Loucy (cell line): ENCODE data around the gene OLA1.

Experiments
- H2AFZ ChIP-seq: fragments of 200-600 bp; sonication (generic); 2 replicates; pipeline ENCODE4 v1.6.0; 2016; ENCODE audit warnings: antibody characterized with exemption, mild to moderate bottlenecking, low read length, moderate library complexity
- H3F3A ChIP-seq: fragments of 200-600 bp; 2 replicates; pipeline ENCODE4 v1.6.0; 2016; ENCODE audit warnings: antibody characterized with exemption, low read depth, mild to moderate bottlenecking
- H3K27me3 ChIP-seq: fragments of 200-600 bp; sonication (generic); 2 replicates; pipeline ENCODE4 v1.6.1; 2014; ENCODE audit warnings: low read length, mild to moderate bottlenecking; ENCODE audit not compliant: insufficient read depth, poor library complexity, severe bottlenecking
- H3K36me3 ChIP-seq: fragments of 200-600 bp; sonication (generic); 2 replicates; pipeline ENCODE4 v1.6.1; 2016; ENCODE audit warnings: low read length; ENCODE audit not compliant: insufficient read depth
- H3K4me1 ChIP-seq: fragments of 200-600 bp; sonication (generic); 2 replicates; pipeline ENCODE4 v1.5.1; 2014; ENCODE audit warnings: low read length, mild to moderate bottlenecking; ENCODE audit not compliant: insufficient read depth, poor library complexity, severe bottlenecking
- H3K4me2 ChIP-seq: fragments of 200-600 bp; sonication (generic); 2 replicates; pipeline ENCODE4 v1.6.0; 2014; ENCODE audit warnings: antibody characterized with exemption, low read length, low read depth, mild to moderate bottlenecking; ENCODE audit not compliant: poor library complexity, severe bottlenecking
- H3K4me3 ChIP-seq: fragments of 200-600 bp; sonication (generic); 2 replicates; pipeline ENCODE4 v1.5.1; 2014; ENCODE audit warnings: low read length, mild to moderate bottlenecking, mixed read lengths; ENCODE audit not compliant: poor library complexity, severe bottlenecking
- H3K79me2 ChIP-seq: fragments of 200-600 bp; sonication (generic); 2 replicates; pipeline ENCODE4 v1.6.1; 2014; ENCODE audit warnings: low read length; ENCODE audit not compliant: insufficient read depth
- H3K9ac ChIP-seq: fragments of 200-600 bp; sonication (generic); 2 replicates; pipeline ENCODE4 v1.6.0; 2014; ENCODE audit warnings: mild to moderate bottlenecking, low read depth, low read length, moderate library complexity; ENCODE audit not compliant: poor library complexity, severe bottlenecking
- H3K9me2 ChIP-seq: fragments of 200-600 bp; sonication (generic); replicated peaks from 2 replicates; pipeline ENCODE4 v1.6.1; 2016; ENCODE audit warnings: low read depth, low read length, mixed read lengths
- H3K9me3 ChIP-seq: fragments of 200-600 bp; sonication (generic); 2 replicates; pipeline ENCODE4 v1.6.1; 2014; ENCODE audit warnings: mild to moderate bottlenecking, antibody characterized with exemption, low read length, low read depth; ENCODE audit not compliant: insufficient read depth
- H4K20me1 ChIP-seq: fragments of 200-600 bp; sonication (generic); 2 replicates; pipeline ENCODE4 v1.6.0; 2014; ENCODE audit warnings: antibody characterized with exemption, low read length, mild to moderate bottlenecking; ENCODE audit not compliant: insufficient read depth, poor library complexity, severe bottlenecking
- CTCF ChIP-seq: fragments of 200-600 bp; sonication (generic); conservative IDR thresholded peaks from 2 replicates; pipeline ENCODE4 v1.5.1; 2014; ENCODE audit warnings: mild to moderate bottlenecking, antibody characterized with exemption, low read length
- EZH2phosphoT487 ChIP-seq: fragments of 200-600 bp; IDR thresholded peaks from 2 replicates; pipeline ENCODE4 v1.6.1; 2018; ENCODE audit warnings: antibody characterized with exemption, mild to moderate bottlenecking, moderate library complexity, borderline replicate concordance

OLA1 gene

GRCh38 chr2:174240097-174240496 is 8.2 kb downstream of the OLA1 start:
- H3K4me3 ChIP-seq: no peak overlapping the region
- H3K9me3 ChIP-seq: no peaks in the 10 kb centered on the region
- no peaks in the 10 kb centered on the region for H3F3A ChIP-seq
- no peak overlapping the region for H2AFZ ChIP-seq
- peaks cover 26% of the 10 kb centered on the region for H3K4me1 ChIP-seq
- peaks cover 96% of the 10 kb centered on the region for H3K79me2 ChIP-seq
- peak overlapping the region; percentile 37 for H3K4me2 ChIP-seq
- peaks cover 3% of the 10 kb centered on the region; the same call in 1 of the 2 replicates for H3K36me3 ChIP-seq
- H3K27me3 ChIP-seq: no peaks in the 10 kb centered on the region
- no peak overlapping the region for H3K9ac ChIP-seq
- peaks cover 75% of the 10 kb centered on the region for H4K20me1 ChIP-seq
- no peaks in the 10 kb centered on the region for H3K9me2 ChIP-seq
- TF ChIP-seq EZH2phosphoT487 (no peak), CTCF (no peak)

DNA sequence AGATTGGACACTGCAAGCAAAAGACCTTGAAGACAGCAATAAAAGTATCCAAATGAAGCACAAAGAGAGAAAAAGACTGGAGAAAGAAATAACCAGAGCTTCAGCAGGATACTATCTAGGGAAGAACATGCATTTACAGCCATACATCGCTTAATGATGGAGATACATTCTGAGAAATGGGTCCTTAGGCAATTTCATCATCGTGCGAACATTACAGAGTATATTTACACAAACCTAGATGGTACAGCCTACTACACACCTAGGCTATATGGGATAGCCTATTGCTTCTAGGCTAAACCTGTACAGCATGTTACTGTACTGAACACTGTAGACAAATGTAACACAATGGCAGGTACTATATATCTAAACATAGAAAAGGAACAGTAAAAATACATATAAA is 11.9 kb downstream of the OLA1 start:
- peaks cover 95% of the 10 kb centered on the region for H3K79me2 ChIP-seq
- no peak overlapping the region for H2AFZ ChIP-seq
- H4K20me1 ChIP-seq: peaks cover 84% of the 10 kb centered on the region
- H3K27me3 ChIP-seq: no peaks in the 10 kb centered on the region
- H3K4me1 ChIP-seq: peaks cover 32% of the 10 kb centered on the region
- no peak overlapping the region for H3K9ac ChIP-seq
- H3K9me2 ChIP-seq: no peaks in the 10 kb centered on the region
- H3K9me3 ChIP-seq: no peaks in the 10 kb centered on the region
- no peak overlapping the region for H3K4me3 ChIP-seq
- no peak overlapping the region for H3K4me2 ChIP-seq
- no peaks in the 10 kb centered on the region for H3K36me3 ChIP-seq
- TF ChIP-seq EZH2phosphoT487: no peak
- TF ChIP-seq CTCF: no peak
- H3F3A ChIP-seq: no peaks in the 10 kb centered on the region

DNA sequence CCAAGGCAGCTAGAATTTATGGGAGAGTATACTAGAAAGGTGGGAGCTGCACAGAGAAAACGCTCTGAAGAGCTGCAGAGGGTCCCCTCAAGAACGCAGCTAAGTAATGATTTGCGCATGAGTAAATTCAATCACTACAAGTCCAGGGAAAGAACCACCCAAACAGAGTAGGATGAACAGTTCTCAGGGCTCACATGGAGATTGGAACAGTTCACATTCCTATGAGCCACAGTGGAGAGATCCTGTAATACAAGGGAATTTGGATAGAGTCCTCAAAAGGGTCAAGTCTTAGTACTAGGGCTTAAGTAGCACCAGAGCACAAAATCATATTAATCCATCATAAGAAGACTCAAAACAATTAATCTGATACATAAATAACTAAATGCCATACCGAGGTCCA is 12.7 kb downstream of the OLA1 start:
- Histone ChIP-seq H2AFZ (no peak overlapping the region), H3K4me3 (no peak overlapping the region), H3K9ac (no peak overlapping the region), H3K9me2 (no peaks in the 10 kb centered on the region), H3K9me3 (no peaks in the 10 kb centered on the region), H3K79me2 (peaks cover 95% of the 10 kb centered on the region), H4K20me1 (peaks cover 80% of the 10 kb centered on the region), H3F3A (no peaks in the 10 kb centered on the region), H3K4me1 (peaks cover 32% of the 10 kb centered on the region), H3K27me3 (no peaks in the 10 kb centered on the region), H3K36me3 (no peaks in the 10 kb centered on the region), H3K4me2 (peak overlapping the region; percentile 58)
- TF ChIP-seq EZH2phosphoT487: no peak

GRCh38 chr2:174233771-174234275 is 14.5 kb downstream of the OLA1 start:
- Histone ChIP-seq H4K20me1 (peaks cover 69% of the 10 kb centered on the region), H3K9ac (no peak overlapping the region), H3K9me2 (no peaks in the 10 kb centered on the region), H3K4me3 (peak overlapping the region; percentile 20), H3K4me2 (peak overlapping the region; percentile 58), H3K4me1 (peaks cover 24% of the 10 kb centered on the region), H3K36me3 (peaks cover 6% of the 10 kb centered on the region; the same call in 1 of the 2 replicates), H3F3A (no peaks in the 10 kb centered on the region), H2AFZ (no peak overlapping the region), H3K9me3 (no peaks in the 10 kb centered on the region), H3K79me2 (peaks cover 92% of the 10 kb centered on the region), H3K27me3 (no peaks in the 10 kb centered on the region)
- TF ChIP-seq CTCF: no peak
- no peak for TF ChIP-seq EZH2phosphoT487
